HUES64 (cell line): ENCODE results near the gene C15orf61.

Experiments used
- H3K27ac ChIP-seq: 2 replicates; pipeline ENCODE4 v1.7.0; 2013; ENCODE audit warnings: low read depth, low read length, inconsistent platforms
- H3K27me3 ChIP-seq: 2 replicates; pipeline ENCODE4 v1.6.1; 2013; ENCODE audit warnings: mild to moderate bottlenecking, low read length; ENCODE audit not compliant: insufficient read depth
- H3K36me3 ChIP-seq: 2 replicates; pipeline ENCODE4 v1.6.1; 2013; ENCODE audit warnings: mild to moderate bottlenecking, low read length; ENCODE audit not compliant: insufficient read depth
- H3K4me1 ChIP-seq: 2 replicates; pipeline ENCODE4 v1.6.1; 2013; ENCODE audit warnings: mild to moderate bottlenecking, low read length, moderate library complexity; ENCODE audit not compliant: insufficient read depth
- H3K4me3 ChIP-seq: 2 replicates; pipeline ENCODE4 v1.5.1; 2013; ENCODE audit warnings: mild to moderate bottlenecking, low read length, moderate library complexity
- H3K9ac ChIP-seq: 2 replicates; pipeline ENCODE4 v1.6.1; 2013; ENCODE audit warnings: mild to moderate bottlenecking, low read depth, low read length
- H3K9me3 ChIP-seq: 2 replicates; pipeline ENCODE4 v1.6.1; 2013; ENCODE audit warnings: low read depth, low read length; ENCODE audit not compliant: insufficient read depth
- WGBS: fragments of 150-250, 120-280 bp; methylation state at CpG from one replicate; pipeline ENCODE4 v1.1.7; 2013; ENCODE audit warnings: missing lambda C conversion rate; 5-methylcytosine and 5-hydroxymethylcytosine counted together

Gene C15orf61

GRCh38 chr15:67551207-67551743 is 30.3 kb downstream of the C15orf61 start:
- Histone ChIP-seq H3K9ac (no peak overlapping the region), H3K4me1 (peaks cover 28% of the 10 kb centered on the region), H3K4me3 (no peak overlapping the region), H3K27ac (no peak overlapping the region), H3K9me3 (no peaks in the 10 kb centered on the region), H3K36me3 (peaks cover 10% of the 10 kb centered on the region), H3K27me3 (no peaks in the 10 kb centered on the region)
- WGBS, result 100% methylated on average over 1 of the region's 1 CpG

- H3K4me3 ChIP-seq, result no peak overlapping the region
- H3K4me1 ChIP-seq, result peaks cover 8% of the 10 kb centered on the region
- no peaks in the 10 kb centered on the region for H3K27me3 ChIP-seq
- H3K27ac ChIP-seq, result no peak overlapping the region
- no peak overlapping the region for H3K9ac ChIP-seq
- WGBS, result 95% methylated on average over 4 of the region's 4 CpGs
- H3K36me3 ChIP-seq, result peaks cover 14% of the 10 kb centered on the region
- no peaks in the 10 kb centered on the region for H3K9me3 ChIP-seq
Observed at GRCh38 chr15:67554580-67554979, 33.6 kb downstream of the C15orf61 start.

GRCh38 chr15:67556976-67557570 is 36.1 kb downstream of the C15orf61 start:
- Histone ChIP-seq H3K9me3 (no peaks in the 10 kb centered on the region), H3K4me3 (no peak overlapping the region), H3K36me3 (peaks cover 5% of the 10 kb centered on the region; the same call in 1 of the 2 replicates), H3K4me1 (no peaks in the 10 kb centered on the region; the same call in 1 of the 2 replicates), H3K27me3 (no peaks in the 10 kb centered on the region), H3K9ac (no peak overlapping the region), H3K27ac (no peak overlapping the region)
- WGBS, result 89% methylated on average over 2 of the region's 3 CpGs

- H3K9ac ChIP-seq, result no peak overlapping the region
- no peak overlapping the region for H3K4me3 ChIP-seq
- H3K9me3 ChIP-seq, result no peaks in the 10 kb centered on the region
- no peaks in the 10 kb centered on the region for H3K27me3 ChIP-seq
- peak overlapping the region; percentile 31; the same call in 1 of the 2 replicates for H3K27ac ChIP-seq
- 74% methylated on average over 4 of the region's 4 CpGs for WGBS
- peaks cover 1% of the 10 kb centered on the region for H3K4me1 ChIP-seq
- H3K36me3 ChIP-seq, result peaks cover 5% of the 10 kb centered on the region; the same call in 1 of the 2 replicates
Observed at GRCh38 chr15:67558502-67558901, 37.6 kb downstream of the C15orf61 start.

GRCh38 chr15:67559158-67559557 is 38.2 kb downstream of the C15orf61 start:
- H3K4me1 ChIP-seq, result peaks cover 8% of the 10 kb centered on the region
- no peaks in the 10 kb centered on the region for H3K27me3 ChIP-seq
- no peak overlapping the region for H3K9ac ChIP-seq
- peaks cover 5% of the 10 kb centered on the region; the same call in 1 of the 2 replicates for H3K36me3 ChIP-seq
- no peak overlapping the region for H3K4me3 ChIP-seq
- 86% methylated on average over 1 of the region's 1 CpG for WGBS
- H3K27ac ChIP-seq, result no peak overlapping the region; the same call in 1 of the 2 replicates
- no peaks in the 10 kb centered on the region for H3K9me3 ChIP-seq

- H3K4me1 ChIP-seq, result peaks cover 12% of the 10 kb centered on the region
- H3K36me3 ChIP-seq, result peaks cover 5% of the 10 kb centered on the region; the same call in 1 of the 2 replicates
- no peak overlapping the region for H3K9ac ChIP-seq
- no peaks in the 10 kb centered on the region for H3K27me3 ChIP-seq
- no peak overlapping the region for H3K27ac ChIP-seq
- H3K4me3 ChIP-seq, result no peak overlapping the region
- no peaks in the 10 kb centered on the region for H3K9me3 ChIP-seq
- 91% methylated on average over 2 of the region's 2 CpGs for WGBS
Observed at GRCh38 chr15:67559576-67559975, 38.6 kb downstream of the C15orf61 start.

GRCh38 chr15:67560320-67560719 is 39.4 kb downstream of the C15orf61 start:
- H3K9me3 ChIP-seq, result no peaks in the 10 kb centered on the region
- H3K4me1 ChIP-seq, result peaks cover 14% of the 10 kb centered on the region
- WGBS, result 79% methylated on average over 1 of the region's 1 CpG
- H3K36me3 ChIP-seq, result peaks cover 5% of the 10 kb centered on the region; the same call in 1 of the 2 replicates
- no peak overlapping the region for H3K27ac ChIP-seq
- no peak overlapping the region for H3K4me3 ChIP-seq
- no peak overlapping the region for H3K9ac ChIP-seq
- H3K27me3 ChIP-seq, result no peaks in the 10 kb centered on the region

GRCh38 chr15:67563092-67563491 is 42.2 kb downstream of the C15orf61 start:
- H3K4me3 ChIP-seq, result no peak overlapping the region
- no peaks in the 10 kb centered on the region for H3K36me3 ChIP-seq
- H3K4me1 ChIP-seq, result peaks cover 14% of the 10 kb centered on the region
- H3K27me3 ChIP-seq, result no peaks in the 10 kb centered on the region
- no peak overlapping the region for H3K9ac ChIP-seq
- no peak overlapping the region for H3K27ac ChIP-seq
- no peaks in the 10 kb centered on the region for H3K9me3 ChIP-seq
- 93% methylated on average over 2 of the region's 5 CpGs for WGBS

GRCh38 chr15:67564021-67564967 is 43.4 kb downstream of the C15orf61 start:
- Histone ChIP-seq H3K27me3 (no peaks in the 10 kb centered on the region), H3K27ac (no peak overlapping the region)
- WGBS, result 71% methylated on average over 2 of the region's 2 CpGs

GRCh38 chr15:67564968-67565345 is 44.0 kb downstream of the C15orf61 start:
- Histone ChIP-seq H3K27ac (no peak overlapping the region), H3K4me3 (no peak overlapping the region), H3K27me3 (no peaks in the 10 kb centered on the region), H3K9me3 (no peaks in the 10 kb centered on the region), H3K36me3 (no peaks in the 10 kb centered on the region), H3K9ac (no peak overlapping the region), H3K4me1 (peaks cover 14% of the 10 kb centered on the region)
- WGBS, result 93% methylated on average over 3 of the region's 3 CpGs

More at GRCh38 chr15:67564021-67564967, 43.4 kb downstream of the C15orf61 start:
- Histone ChIP-seq H3K4me3 (no peak overlapping the region), H3K4me1 (peaks cover 14% of the 10 kb centered on the region), H3K9me3 (no peaks in the 10 kb centered on the region), H3K9ac (no peak overlapping the region), H3K36me3 (no peaks in the 10 kb centered on the region)

GRCh38 chr15:67569668-67570067 is 48.7 kb downstream of the C15orf61 start:
- Histone ChIP-seq H3K27ac (no peak overlapping the region), H3K9ac (no peak overlapping the region), H3K36me3 (no peaks in the 10 kb centered on the region), H3K9me3 (no peaks in the 10 kb centered on the region), H3K27me3 (no peaks in the 10 kb centered on the region), H3K4me3 (no peak overlapping the region), H3K4me1 (0 out of 2 replicates have a peak, but pooled peaks cover 1% of the 10 kb centered on the region)
- 91% methylated on average over 3 of the region's 3 CpGs for WGBS
